Caki2 (cell line): ENCODE results near the gene TXNIP. TPM values are rescaled to one million over a fixed set of nuclear protein-coding genes. Genes with fewer than 3 reads are reported as not detected.

Experiments
- DNase-seq: peaks from one replicate; pipeline ENCODE4 v3.0.0-alpha.2; 2015; ENCODE audit warnings: low read depth
- in situ Hi-C: cut with HindIII; loops from 2 replicates; pipeline ENCODE4 v1.10.0; 2016; ENCODE audit warnings: low sequenced_read_pairs, low pct_unique_long_range_greater_than_20kb, mixed read lengths
- total RNA-seq: library from RNA; depleted of rRNA; stranded (reverse); fragments of >200 nt; shearing (Covaris generic); gene quantifications from 2 replicates; pipeline ENCODE4 v1.2.3, GENCODE V29; 2014; ENCODE audit warnings: low replicate concordance; rRNA removed

The TXNIP gene
- total RNA-seq, 1 experiment from 2014 or later = 125 TPM

- no peak for DNase-seq
- in situ Hi-C loops = no loop called here
Observed at GRCh38 chr1:145956781-145957442, 39.5 kb downstream of the TXNIP start.

- no peak for DNase-seq
- in situ Hi-C loops = no loop called here
Observed at GRCh38 chr1:145956361-145956760, 40.0 kb downstream of the TXNIP start.

GRCh38 chr1:145955436-145955835 is 40.9 kb downstream of the TXNIP start:
- DNase-seq = no peak
- in situ Hi-C loops = no loop called here

GRCh38 chr1:145953861-145954260 is 42.5 kb downstream of the TXNIP start:
- in situ Hi-C loops = no loop called here
- no peak for DNase-seq

- in situ Hi-C loops = no loop called here
- DNase-seq = no peak
Observed at GRCh38 chr1:145952903-145953302, 43.5 kb downstream of the TXNIP start.

GRCh38 chr1:145951526-145951925 is 44.9 kb downstream of the TXNIP start:
- DNase-seq = no peak
- in situ Hi-C loops = no loop called here

- in situ Hi-C loops = no loop called here
- DNase-seq = no peak
Observed at GRCh38 chr1:145949219-145949618, 47.2 kb downstream of the TXNIP start.

- in situ Hi-C loops = no loop called here
- no peak for DNase-seq
Observed at GRCh38 chr1:145947551-145947950, 48.8 kb downstream of the TXNIP start.

- in situ Hi-C loops = no loop called here
- DNase-seq = no peak
Observed at GRCh38 chr1:145946477-145946986, 49.8 kb downstream of the TXNIP start.

- no peak for DNase-seq
- in situ Hi-C loops = no loop called here
Observed at GRCh38 chr1:145944532-145944931, 51.8 kb downstream of the TXNIP start.

- DNase-seq = no peak
- in situ Hi-C loops = no loop called here
Observed at GRCh38 chr1:145942871-145943270, 53.5 kb downstream of the TXNIP start.

Other genes starting within 250 kb of the TXNIP start
- 13.1 and 14.5 TPM in 2 replicates for gene RNF115, start 172.5 kb downstream of the TXNIP start, total RNA-seq
- 13.9 and 24.8 TPM in 2 replicates for gene POLR3C, start 172.4 kb downstream of the TXNIP start, total RNA-seq
- 5.1 and 9.9 TPM in 2 replicates for gene NUDT17, start 150.9 kb downstream of the TXNIP start, total RNA-seq
- 5.0 and 8.1 TPM in 2 replicates for gene PIAS3, start 137.5 kb downstream of the TXNIP start, total RNA-seq
- gene ANKRD35, start 110.7 kb downstream of the TXNIP start, total RNA-seq = not detected in 2 replicates
- not detected in 2 replicates for gene ITGA10, start 86.5 kb downstream of the TXNIP start, total RNA-seq
- 23.9 and 36.0 TPM in 2 replicates for gene PEX11B, start 77.9 kb downstream of the TXNIP start, total RNA-seq
- 65.6 and 82.0 TPM in 2 replicates for gene RBM8A, start 69.1 kb downstream of the TXNIP start, total RNA-seq
- gene LIX1L, start 38.6 kb downstream of the TXNIP start, total RNA-seq = 19.8 and 26.9 TPM in 2 replicates
- 0.74 TPM in 1 of 2 replicates, not detected in the other for gene ANKRD34A, start 32.0 kb downstream of the TXNIP start, total RNA-seq
- 18.9 and 35.2 TPM in 2 replicates for gene POLR3GL, start 31.9 kb downstream of the TXNIP start, total RNA-seq
- gene HJV, start 25.2 kb upstream of the TXNIP start, total RNA-seq = not detected in 2 replicates
- 0.07 and 0.23 TPM in 2 replicates for gene NBPF10, start 148.2 kb upstream of the TXNIP start, total RNA-seq
- gene NOTCH2NLA, start 232.4 kb upstream of the TXNIP start, total RNA-seq = 34.2 and 34.5 TPM in 2 replicates